Measurements from ENCODE around the gene DOCK8. TPM values are rescaled to one million over a fixed set of nuclear protein-coding genes. Genes with fewer than 3 reads are reported as not detected.

The DOCK8 gene
- total RNA-seq, 4 donors from 2014 or later: 22.7 to 49.0 (median 36.7) TPM

DNA sequence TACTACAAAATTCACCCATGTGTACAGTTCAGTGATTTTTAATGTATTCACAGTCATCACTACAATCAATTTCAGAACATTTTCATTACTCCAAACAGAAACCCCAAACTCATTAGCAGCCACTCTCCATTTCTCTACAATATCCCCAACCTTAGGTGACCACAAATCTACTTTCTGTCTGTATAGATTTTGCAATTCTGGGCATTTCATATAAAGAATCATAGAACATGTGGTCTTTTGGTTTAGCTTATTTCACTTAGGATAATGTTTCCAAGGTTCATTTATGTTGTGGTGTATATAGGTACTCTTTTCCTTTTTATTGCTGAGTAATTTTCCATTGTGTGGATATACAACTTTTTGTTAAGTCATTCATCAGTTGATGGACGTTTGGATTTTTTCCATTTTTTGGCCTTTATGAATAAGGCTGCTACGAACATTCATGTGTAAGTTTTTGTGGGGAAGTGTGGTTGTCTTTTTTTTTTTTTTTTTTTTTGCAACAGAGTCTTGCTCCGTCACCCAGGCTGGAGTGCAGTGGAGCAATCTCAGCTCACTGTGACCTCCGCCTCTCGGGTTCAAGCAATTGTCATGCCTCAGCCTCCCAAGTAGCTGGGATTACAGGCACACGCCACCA is 54.5 kb downstream of the DOCK8 start:
- TF ChIP-seq, protein P1, sequence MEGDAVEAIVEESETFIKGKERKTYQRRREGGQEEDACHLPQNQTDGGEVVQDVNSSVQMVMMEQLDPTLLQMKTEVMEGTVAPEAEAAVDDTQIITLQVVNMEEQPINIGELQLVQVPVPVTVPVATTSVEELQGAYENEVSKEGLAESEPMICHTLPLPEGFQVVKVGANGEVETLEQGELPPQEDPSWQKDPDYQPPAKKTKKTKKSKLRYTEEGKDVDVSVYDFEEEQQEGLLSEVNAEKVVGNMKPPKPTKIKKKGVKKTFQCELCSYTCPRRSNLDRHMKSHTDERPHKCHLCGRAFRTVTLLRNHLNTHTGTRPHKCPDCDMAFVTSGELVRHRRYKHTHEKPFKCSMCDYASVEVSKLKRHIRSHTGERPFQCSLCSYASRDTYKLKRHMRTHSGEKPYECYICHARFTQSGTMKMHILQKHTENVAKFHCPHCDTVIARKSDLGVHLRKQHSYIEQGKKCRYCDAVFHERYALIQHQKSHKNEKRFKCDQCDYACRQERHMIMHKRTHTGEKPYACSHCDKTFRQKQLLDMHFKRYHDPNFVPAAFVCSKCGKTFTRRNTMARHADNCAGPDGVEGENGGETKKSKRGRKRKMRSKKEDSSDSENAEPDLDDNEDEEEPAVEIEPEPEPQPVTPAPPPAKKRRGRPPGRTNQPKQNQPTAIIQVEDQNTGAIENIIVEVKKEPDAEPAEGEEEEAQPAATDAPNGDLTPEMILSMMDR (IDR thresholded peaks at IDR 0.05; ENCODE audit: low read depth): no peak

DNA sequence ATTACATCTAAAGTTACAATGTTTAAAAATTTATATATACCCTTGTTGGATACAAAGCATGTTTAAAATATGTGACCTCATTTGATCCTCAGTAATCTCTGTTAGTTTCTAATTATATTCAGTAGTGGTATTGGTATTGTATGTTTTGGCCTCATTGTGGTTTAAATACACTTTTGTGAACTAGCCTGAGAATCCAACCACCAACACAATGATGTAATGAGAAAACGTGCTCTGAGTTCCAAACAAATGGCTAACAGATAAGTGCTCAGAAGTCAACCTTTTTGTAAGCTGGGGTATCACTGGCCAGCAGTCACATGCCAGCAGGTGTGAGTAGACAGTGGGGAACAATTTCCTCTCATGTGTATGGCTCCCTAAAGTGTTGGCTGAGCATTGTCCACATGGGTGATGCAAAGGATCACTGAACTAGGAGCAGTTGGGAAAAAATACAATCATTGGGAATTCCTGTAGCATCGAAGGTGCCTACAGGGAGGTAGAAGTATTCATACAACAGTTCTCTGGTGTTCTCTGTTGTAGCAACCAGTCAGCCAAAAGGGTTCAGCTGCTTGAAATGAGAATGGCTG is 56.1 kb downstream of the DOCK8 start:
- TF ChIP-seq, protein P1 (IDR thresholded peaks at IDR 0.05; ENCODE audit: low read depth): no peak

DNA sequence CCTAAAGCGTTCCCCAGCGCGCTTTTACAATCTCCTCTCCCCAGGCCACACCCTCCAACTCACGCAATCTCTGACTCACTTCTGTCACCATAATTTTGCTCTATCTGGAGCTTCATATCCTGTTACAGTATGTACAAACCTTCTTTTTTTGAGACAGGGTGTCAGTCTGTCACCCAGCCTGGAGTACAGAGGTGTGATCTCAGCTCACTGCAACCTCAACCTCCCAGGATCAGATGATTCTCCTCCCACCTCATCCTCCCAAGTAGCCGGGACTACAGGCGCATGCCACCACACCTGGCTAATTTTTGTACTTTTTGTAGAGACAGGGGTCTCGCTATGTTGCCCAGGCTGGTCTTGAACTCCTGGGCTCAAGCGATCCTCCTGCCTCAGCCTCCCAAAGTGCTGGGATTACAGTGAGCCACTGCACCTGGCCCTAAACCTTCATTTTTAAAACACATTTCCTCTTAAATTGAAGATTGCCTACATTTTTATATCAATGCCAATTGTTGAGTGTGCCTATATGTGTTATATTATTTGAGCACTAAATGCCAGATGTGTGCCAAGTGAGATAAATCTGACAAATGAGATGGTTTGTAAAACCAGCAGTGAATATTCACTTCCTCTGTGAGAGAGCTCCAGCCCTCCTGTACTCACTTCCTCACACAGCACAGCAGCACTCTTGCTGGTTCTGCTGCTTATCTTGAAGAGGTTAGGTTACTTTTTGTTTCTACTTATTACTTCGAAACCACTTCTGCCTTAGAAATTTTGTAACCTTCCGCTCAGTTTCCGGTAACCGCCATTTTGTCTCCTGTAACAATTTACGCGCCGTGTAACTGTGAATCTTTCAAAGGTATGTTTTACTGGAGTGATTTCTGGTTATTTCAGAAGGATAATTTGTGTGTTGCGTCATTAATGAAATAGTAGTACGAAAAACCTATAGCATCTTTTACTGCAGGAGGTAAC is 57.9 kb downstream of the DOCK8 start:
- TF ChIP-seq, protein P1 (IDR thresholded peaks at IDR 0.05; ENCODE audit: low read depth): no peak

DNA sequence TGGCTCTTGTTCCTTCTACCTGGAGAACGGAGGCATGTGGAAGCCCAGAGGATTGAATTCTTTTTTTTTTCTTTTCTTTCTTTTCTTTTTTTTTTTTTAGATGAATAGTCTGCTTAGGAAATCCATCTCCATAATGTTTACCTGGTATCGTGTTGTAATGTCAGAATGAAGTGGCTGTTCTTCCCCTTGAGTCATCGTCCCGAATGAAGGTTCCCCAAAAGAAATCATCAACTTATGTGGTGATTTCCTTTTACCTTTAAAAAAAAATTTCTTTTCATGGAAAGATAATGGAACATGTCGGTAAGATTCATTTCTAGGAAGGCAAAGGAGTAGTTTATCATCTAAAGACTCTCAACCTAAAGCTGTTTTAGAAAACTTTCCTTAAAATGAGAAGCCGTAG is 59.7 kb downstream of the DOCK8 start:
- TF ChIP-seq, protein P1 (IDR thresholded peaks at IDR 0.05; ENCODE audit: low read depth): no peak

DNA sequence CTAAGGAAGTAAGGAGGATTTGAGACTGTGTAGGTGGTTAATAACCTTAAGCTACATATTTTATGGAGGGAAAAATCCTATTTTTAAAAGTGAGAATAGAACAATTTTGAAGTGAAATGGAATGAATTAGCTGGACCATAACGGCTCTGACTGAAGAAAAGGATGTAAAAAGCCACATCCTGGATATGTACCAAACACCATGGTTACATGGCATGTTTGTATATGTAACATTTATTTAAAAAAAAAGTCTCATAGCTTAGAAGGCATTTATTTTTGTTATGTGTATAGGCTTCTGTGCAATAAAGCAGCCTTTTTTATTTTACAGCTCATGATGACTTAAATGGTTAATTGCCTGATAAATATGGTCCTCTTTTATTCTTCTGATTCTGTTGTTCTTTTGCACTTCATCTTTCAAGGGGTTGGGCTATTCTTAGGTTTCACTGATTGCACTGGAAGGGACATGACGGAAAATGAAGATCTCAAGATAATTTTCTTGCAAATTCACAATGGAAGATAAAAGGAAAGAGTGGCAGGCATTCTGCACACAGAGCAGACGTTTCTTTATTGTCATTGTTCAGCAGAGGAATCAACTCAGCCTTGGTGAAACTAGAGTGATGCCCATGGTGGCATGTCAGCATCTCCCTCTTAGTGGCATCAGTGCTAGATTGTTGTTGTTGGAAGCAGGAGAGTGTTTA is 63.1 kb downstream of the DOCK8 start:
- TF ChIP-seq, protein P1 (IDR thresholded peaks at IDR 0.05; ENCODE audit: low read depth): no peak

DNA sequence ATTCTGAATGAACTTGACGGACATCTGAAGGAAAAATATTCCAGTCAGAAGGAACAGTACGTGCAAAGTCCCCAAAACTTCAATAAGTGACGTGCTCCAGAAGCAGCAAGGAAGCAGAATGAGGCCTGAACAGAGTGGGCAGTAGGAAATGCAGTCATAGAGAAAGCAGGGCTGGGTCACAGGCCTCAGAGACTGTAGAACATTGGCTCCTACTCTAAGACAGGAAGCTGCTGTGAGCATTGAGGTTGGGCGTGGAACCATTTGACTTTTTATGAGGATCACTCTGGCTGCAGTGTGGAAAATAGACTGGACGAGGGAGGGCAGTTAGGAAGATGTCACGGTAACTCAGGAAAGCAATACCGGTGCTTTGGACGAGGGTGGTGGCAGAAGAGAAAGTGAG is 64.0 kb downstream of the DOCK8 start:
- TF ChIP-seq, protein P1 (IDR thresholded peaks at IDR 0.05; ENCODE audit: low read depth): no peak
